GM23338 (cell line): ENCODE data around the gene SLAIN1. TPM values are rescaled to one million over a fixed set of nuclear protein-coding genes. Genes with fewer than 3 reads are reported as not detected.

Experiments
- ATAC-seq: fragments of 200-7000 bp; cut with Tn5 transposase; 3 replicates; pipeline ENCODE4 v1.9.1; 2020
- DNase-seq: peaks from one replicate; pipeline ENCODE4 v3.0.0-alpha.2; 2015; ENCODE audit warnings: low spot score
- H2AFZ ChIP-seq: fragments of 200-600 bp; sonication (generic); 2 replicates; pipeline ENCODE4 v1.8.0; 2016; ENCODE audit warnings: antibody characterized with exemption, mild to moderate bottlenecking, moderate library complexity
- H3F3A ChIP-seq: fragments of 200-600 bp; sonication (generic); replicated peaks from 2 replicates; pipeline ENCODE4 v1.8.0; 2017; ENCODE audit warnings: antibody characterized with exemption, mixed run types, low read depth
- H3K27ac ChIP-seq: fragments of 200-600 bp; sonication (generic); 2 replicates; pipeline ENCODE4 v1.6.1; 2016; ENCODE audit warnings: low read depth
- H3K27me3 ChIP-seq: fragments of 200-600 bp; sonication (generic); 2 replicates; pipeline ENCODE4 v1.8.0; 2016; ENCODE audit warnings: mild to moderate bottlenecking, mixed run types, moderate library complexity; ENCODE audit not compliant: insufficient read depth
- H3K36me3 ChIP-seq: fragments of 200-600 bp; sonication (generic); 2 replicates; pipeline ENCODE4 v1.8.0; 2016; ENCODE audit warnings: mild to moderate bottlenecking; ENCODE audit not compliant: insufficient read depth
- H3K4me1 ChIP-seq: fragments of 200-600 bp; sonication (generic); 2 replicates; pipeline ENCODE4 v1.8.0; 2016; ENCODE audit warnings: mild to moderate bottlenecking, moderate library complexity; ENCODE audit not compliant: insufficient read depth
- H3K4me2 ChIP-seq: fragments of 200-600 bp; sonication (generic); 2 replicates; pipeline ENCODE4 v1.7.1; 2017; ENCODE audit warnings: mixed run types
- H3K4me3 ChIP-seq: fragments of 200-600 bp; sonication (generic); 2 replicates; pipeline ENCODE4 v1.6.1; 2016; ENCODE audit warnings: mixed run types
- H3K79me2 ChIP-seq: fragments of 200-600 bp; sonication (generic); replicated peaks from 2 replicates; pipeline ENCODE4 v1.8.0; 2017; ENCODE audit warnings: mild to moderate bottlenecking; ENCODE audit not compliant: insufficient read depth
- H3K9me2 ChIP-seq: fragments of 200-600 bp; sonication (generic); 2 replicates; pipeline ENCODE4 v1.8.0; 2017; ENCODE audit not compliant: insufficient read depth
- H4K20me1 ChIP-seq: fragments of 200-600 bp; sonication (generic); replicated peaks from 2 replicates; pipeline ENCODE4 v1.8.0; 2017; ENCODE audit warnings: mild to moderate bottlenecking; ENCODE audit not compliant: insufficient read depth
- H3K27ac Mint-ChIP-seq: 2 replicates; pipeline ENCODE4 v1.8.0; 2020; ENCODE audit warnings: inconsistent platforms, mild to moderate bottlenecking, moderate library complexity, mixed read lengths
- H3K27me3 Mint-ChIP-seq: 3 replicates; pipeline ENCODE4 v1.8.0; 2022; ENCODE audit warnings: low read depth, mild to moderate bottlenecking, moderate library complexity, mixed read lengths, inconsistent platforms; ENCODE audit not compliant: insufficient read depth, poor library complexity
- H3K36me3 Mint-ChIP-seq: 3 replicates; pipeline ENCODE4 v1.8.0; 2021; ENCODE audit warnings: low read depth, mild to moderate bottlenecking, inconsistent platforms, moderate library complexity, mixed read lengths
- H3K4me1 Mint-ChIP-seq: 3 replicates; pipeline ENCODE4 v1.8.0; 2020; ENCODE audit warnings: mild to moderate bottlenecking, inconsistent platforms, mixed read lengths
- H3K4me3 Mint-ChIP-seq: 3 replicates; pipeline ENCODE4 v1.8.0; 2021; ENCODE audit warnings: moderate library complexity, mild to moderate bottlenecking, inconsistent platforms, mixed read lengths
- H3K9me3 Mint-ChIP-seq: 3 replicates; pipeline ENCODE4 v1.8.0; 2020; ENCODE audit warnings: moderate library complexity, mild to moderate bottlenecking, inconsistent platforms, mixed read lengths
- CREB1 ChIP-seq: fragments of 250-450 bp; sonication (Bioruptor Pico); IDR thresholded peaks from 2 replicates; pipeline ENCODE4 v1.5.0; 2020; ENCODE audit warnings: low read depth, mild to moderate bottlenecking, moderate library complexity
- EZH2 ChIP-seq: fragments of 200-600 bp; sonication (generic); IDR thresholded peaks from one replicate; pipeline ENCODE4 v1.8.0; 2017; ENCODE audit warnings: antibody characterized with exemption, mild to moderate bottlenecking, low read depth; ENCODE audit not compliant: unreplicated experiment
- POLR2AphosphoS5 ChIP-seq: IDR thresholded peaks from 2 replicates; pipeline ENCODE4 v1.6.1; 2016; ENCODE audit warnings: antibody characterized with exemption, low read depth
- REST ChIP-seq: IDR thresholded peaks from one replicate; pipeline ENCODE4 v1.6.1; 2018; ENCODE audit warnings: antibody characterized with exemption; ENCODE audit not compliant: unreplicated experiment
- ZNF114 ChIP-seq: fragments of 250-450 bp; sonication (Bioruptor Pico); IDR thresholded peaks from 2 replicates; pipeline ENCODE4 v1.5.0; 2020; ENCODE audit warnings: mild to moderate bottlenecking, moderate library complexity
- ZNF331 ChIP-seq: fragments of 250-450 bp; sonication (Bioruptor Pico); IDR thresholded peaks from 2 replicates; pipeline ENCODE4 v1.5.0; 2020; ENCODE audit warnings: low read depth, mild to moderate bottlenecking, moderate library complexity
- ZNF462 ChIP-seq: fragments of 250-450 bp; sonication (Bioruptor Pico); IDR thresholded peaks from 2 replicates; pipeline ENCODE4 v1.5.0; 2020; ENCODE audit warnings: mild to moderate bottlenecking, moderate library complexity
- polyA plus RNA-seq: library from polyadenylated mRNA; unstranded; fragments of >200 nt; fragmentation: Nextera tagmentation; extraction: Ambion mirVana; gene quantifications from 2 replicates; pipeline ENCODE4 v1.2.1, GENCODE V29; 2016
- total RNA-seq: library from RNA; depleted of rRNA; stranded (reverse); fragments of >200 nt; shearing (Covaris generic); gene quantifications from 2 replicates; pipeline ENCODE4 v1.2.3, GENCODE V29; 2014
- TF ChIP-seq, protein P1 (sequence below), 2 experiments: fragments of 200-600 bp in 1 of 2; sonication (generic) in 1 of 2; conservative IDR thresholded peaks; 2 replicates each; pipeline versions ENCODE4 v1.5.1 to v1.6.1; 2016 to 2017; ENCODE audit warnings: antibody characterized with exemption in 2 of 2, low read depth in 2 of 2, mild to moderate bottlenecking in 2 of 2, moderate library complexity in 1 of 2

Gene SLAIN1
- total and polyA plus RNA-seq, 2 experiments from 2014 or later = 16.3 to 44.2 TPM

DNA sequence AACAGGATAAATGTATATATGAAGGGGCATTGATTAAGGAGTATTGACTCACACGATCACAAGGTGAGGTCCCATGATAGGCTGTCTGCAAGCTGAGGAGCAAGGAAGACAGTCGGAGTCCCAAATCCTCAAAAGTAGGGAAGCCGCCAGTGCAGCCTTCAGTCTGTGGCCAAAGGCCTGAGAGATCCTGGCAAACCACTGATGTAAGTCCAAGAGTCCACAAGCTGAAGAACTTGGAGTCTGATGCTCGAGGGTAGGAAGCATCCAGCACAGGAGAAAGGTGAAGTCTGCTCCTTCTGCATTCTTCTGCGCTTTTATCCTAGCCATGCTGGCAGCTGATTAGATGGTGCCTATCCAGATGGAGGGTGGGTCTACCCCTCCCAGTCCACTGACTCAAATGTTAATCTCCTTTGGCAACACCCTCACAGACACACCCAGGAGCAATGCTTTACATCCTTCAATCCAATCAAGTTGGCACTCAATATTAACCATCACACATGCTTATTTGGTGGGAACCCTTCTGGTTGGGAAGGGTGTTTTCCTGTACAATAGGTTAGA, 55.1 kb downstream of the SLAIN1 start (continued):
- TF ChIP-seq ZNF114 (CRISPR knock-in tag) (no peak), ZNF462 (CRISPR knock-in tag) (no peak), CREB1 (CRISPR knock-in tag) (no peak), EZH2 (no peak)

DNA sequence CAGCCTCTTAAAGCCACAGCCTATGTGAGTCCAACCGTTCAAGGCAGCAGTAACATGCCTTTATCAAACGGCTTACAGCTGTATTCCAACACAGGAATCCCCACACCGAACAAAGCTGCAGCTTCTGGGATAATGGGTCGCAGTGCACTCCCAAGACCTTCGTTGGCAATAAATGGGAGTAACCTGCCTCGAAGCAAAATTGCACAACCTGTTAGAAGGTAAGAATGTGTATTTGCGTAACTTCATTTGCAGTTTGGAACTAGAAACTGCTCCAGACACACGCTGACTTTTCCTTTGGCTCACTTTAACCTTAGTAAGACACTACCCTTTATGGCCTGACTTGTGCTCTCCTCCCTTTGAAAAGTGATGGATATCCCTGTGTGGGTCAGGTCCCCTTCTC, 63.4 kb downstream of the SLAIN1 start:
- Histone ChIP-seq H3K27me3 (no peaks in the 10 kb centered on the region), H3F3A (no peaks in the 10 kb centered on the region), H3K36me3 (peaks cover 20% of the 10 kb centered on the region), H3K9me2 (no peaks in the 10 kb centered on the region), H3K27ac (no peak overlapping the region), H4K20me1 (no peaks in the 10 kb centered on the region), H3K79me2 (peaks cover 15% of the 10 kb centered on the region), H3K4me2 (no peak overlapping the region), H3K4me1 (no peaks in the 10 kb centered on the region), H3K4me3 (no peak overlapping the region), H2AFZ (no peak overlapping the region)
- Mint-ChIP-seq H3K27ac (no peak overlapping the region), H3K27me3 (no peaks in the 10 kb centered on the region), H3K9me3 (peaks cover 2% of the 10 kb centered on the region; the same call in 1 of the 3 replicates), H3K36me3 (peaks cover 68% of the 10 kb centered on the region), H3K4me1 (no peaks in the 10 kb centered on the region), H3K4me3 (no peak overlapping the region)
- no peak for DNase-seq
- ATAC-seq = no peak
- TF ChIP-seq REST (no peak), EZH2 (no peak), POLR2AphosphoS5 (no peak), ZNF331 (no peak)
- TF ChIP-seq, protein P1, sequence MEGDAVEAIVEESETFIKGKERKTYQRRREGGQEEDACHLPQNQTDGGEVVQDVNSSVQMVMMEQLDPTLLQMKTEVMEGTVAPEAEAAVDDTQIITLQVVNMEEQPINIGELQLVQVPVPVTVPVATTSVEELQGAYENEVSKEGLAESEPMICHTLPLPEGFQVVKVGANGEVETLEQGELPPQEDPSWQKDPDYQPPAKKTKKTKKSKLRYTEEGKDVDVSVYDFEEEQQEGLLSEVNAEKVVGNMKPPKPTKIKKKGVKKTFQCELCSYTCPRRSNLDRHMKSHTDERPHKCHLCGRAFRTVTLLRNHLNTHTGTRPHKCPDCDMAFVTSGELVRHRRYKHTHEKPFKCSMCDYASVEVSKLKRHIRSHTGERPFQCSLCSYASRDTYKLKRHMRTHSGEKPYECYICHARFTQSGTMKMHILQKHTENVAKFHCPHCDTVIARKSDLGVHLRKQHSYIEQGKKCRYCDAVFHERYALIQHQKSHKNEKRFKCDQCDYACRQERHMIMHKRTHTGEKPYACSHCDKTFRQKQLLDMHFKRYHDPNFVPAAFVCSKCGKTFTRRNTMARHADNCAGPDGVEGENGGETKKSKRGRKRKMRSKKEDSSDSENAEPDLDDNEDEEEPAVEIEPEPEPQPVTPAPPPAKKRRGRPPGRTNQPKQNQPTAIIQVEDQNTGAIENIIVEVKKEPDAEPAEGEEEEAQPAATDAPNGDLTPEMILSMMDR (conservative IDR thresholded peaks at IDR 0.05; ENCODE audit: low read depth in 2 of 2) = no peak
